ENCODE results near the gene TRIM63. TPM values are rescaled to one million over a fixed set of nuclear protein-coding genes. Genes with fewer than 3 reads are reported as not detected.
A peak's percentile ranks its signal among the peaks of the same experiment; 100 is the strongest.

TRIM63 gene
- total RNA-seq, 2 donors from 2014 or later: not detected

GRCh38 chr1:26010825-26011224 lies 56.6 kb downstream of the TRIM63 start:
- Mint-ChIP-seq H3K4me3 (no peak overlapping the region), H3K27ac (peak overlapping the region; percentile 59), H3K27me3 (ENCODE audit: insufficient read depth) (no peaks in the 10 kb centered on the region), H3K9me3 (no peaks in the 10 kb centered on the region), H3K36me3 (ENCODE audit: low read depth) (no peaks in the 10 kb centered on the region), H3K4me1 (peaks cover 7% of the 10 kb centered on the region)
- Histone ChIP-seq H3K9ac (ENCODE audit: extremely low read depth, low read length, poor library complexity, severe bottlenecking) (no peak overlapping the region), H3K27me3 (ENCODE audit: control insufficient read depth, insufficient read depth, low read length, poor library complexity, severe bottlenecking) (no peaks in the 10 kb centered on the region), H3K9me3 (ENCODE audit: control insufficient read depth, low read length) (no peaks in the 10 kb centered on the region), H3K36me3 (ENCODE audit: control insufficient read depth, insufficient read depth, low read length) (no peaks in the 10 kb centered on the region), H3K27ac (ENCODE audit: low read depth, low read length) (no peak overlapping the region), H3K4me1 (ENCODE audit: control insufficient read depth, insufficient read depth, low read length) (no peaks in the 10 kb centered on the region), H3K4me3 (ENCODE audit: low read length) (no peak overlapping the region)
- WGBS, 2 experiments (ENCODE audit: insufficient coverage in 1 of 2, insufficient read length in 1 of 2): 67% methylated on average over 3 of the region's 3 CpGs; no CpG with 5 or more reads in 1 of the 2 experiments
- DNase-seq: peak; percentile 73
- no peak for TF ChIP-seq CTCF (conservative IDR thresholded peaks at IDR 0.05)

- peak overlapping the region; percentile 1 for H3K27ac Mint-ChIP-seq
- TF ChIP-seq CTCF (conservative IDR thresholded peaks at IDR 0.05): peak; percentile 81
- 66 to 90% methylated on average over 4 to 6 of the region's 6 CpGs for WGBS, 2 experiments (ENCODE audit: insufficient coverage in 1 of 2, insufficient read length in 1 of 2)
- peaks cover 7% of the 10 kb centered on the region for H3K4me1 Mint-ChIP-seq
- Histone ChIP-seq H3K9ac (ENCODE audit: extremely low read depth, low read length, poor library complexity, severe bottlenecking) (no peak overlapping the region), H3K27me3 (ENCODE audit: control insufficient read depth, insufficient read depth, low read length, poor library complexity, severe bottlenecking) (no peaks in the 10 kb centered on the region), H3K36me3 (ENCODE audit: control insufficient read depth, insufficient read depth, low read length) (no peaks in the 10 kb centered on the region), H3K9me3 (ENCODE audit: control insufficient read depth, low read length) (no peaks in the 10 kb centered on the region), H3K27ac (ENCODE audit: low read depth, low read length) (no peak overlapping the region), H3K4me3 (ENCODE audit: low read length) (no peak overlapping the region), H3K4me1 (ENCODE audit: control insufficient read depth, insufficient read depth, low read length) (no peaks in the 10 kb centered on the region)
- peak; percentile 84 for DNase-seq
- H3K27me3 Mint-ChIP-seq (ENCODE audit: insufficient read depth): no peaks in the 10 kb centered on the region
- H3K36me3 Mint-ChIP-seq (ENCODE audit: low read depth): no peaks in the 10 kb centered on the region
- H3K4me3 Mint-ChIP-seq: no peak overlapping the region
- no peaks in the 10 kb centered on the region for H3K9me3 Mint-ChIP-seq
Observed at GRCh38 chr1:26009796-26010447, 57.5 kb downstream of the TRIM63 start.

- H3K4me1 ChIP-seq (ENCODE audit: control insufficient read depth, insufficient read depth, low read length): no peaks in the 10 kb centered on the region
- H3K9me3 Mint-ChIP-seq: no peaks in the 10 kb centered on the region
- 96 to 99% methylated on average over 14 to 16 of the region's 16 CpGs for WGBS, 2 experiments (ENCODE audit: insufficient coverage in 1 of 2, insufficient read length in 1 of 2)
- no peak overlapping the region for H3K27ac ChIP-seq (ENCODE audit: low read depth, low read length)
- DNase-seq: no peak
- no peaks in the 10 kb centered on the region for H3K4me1 Mint-ChIP-seq
- H3K9me3 ChIP-seq (ENCODE audit: control insufficient read depth, low read length): no peaks in the 10 kb centered on the region
- no peaks in the 10 kb centered on the region for H3K36me3 Mint-ChIP-seq (ENCODE audit: low read depth)
- TF ChIP-seq CTCF (conservative IDR thresholded peaks at IDR 0.05): no peak
- H3K36me3 ChIP-seq (ENCODE audit: control insufficient read depth, insufficient read depth, low read length): no peaks in the 10 kb centered on the region
- H3K4me3 Mint-ChIP-seq: no peak overlapping the region
- H3K4me3 ChIP-seq (ENCODE audit: low read length): no peak overlapping the region
- H3K27me3 Mint-ChIP-seq (ENCODE audit: insufficient read depth): peaks cover 5% of the 10 kb centered on the region
- H3K27me3 ChIP-seq (ENCODE audit: control insufficient read depth, insufficient read depth, low read length, poor library complexity, severe bottlenecking): no peaks in the 10 kb centered on the region
- H3K27ac Mint-ChIP-seq: no peak overlapping the region
- no peak overlapping the region for H3K9ac ChIP-seq (ENCODE audit: extremely low read depth, low read length, poor library complexity, severe bottlenecking)
Observed at GRCh38 chr1:26006710-26007109, 60.7 kb downstream of the TRIM63 start.

Data from endodermal cell (in vitro differentiated cells).